ENCODE results near the gene FAM228B.

GRCh38 chr2:24203787-24204150 lies 80.5 kb downstream of the FAM228B start:
- TF ChIP-seq CTCF (IDR thresholded peaks at IDR 0.05; ENCODE audit: low read depth, low read length), result no peak
- TF ChIP-seq MYC (IDR thresholded peaks at IDR 0.05; ENCODE audit: low read depth, low read length), result no peak

Measured in NB4 (cell line).